ENCODE data around the gene DGKD.

DGKD gene

DNA sequence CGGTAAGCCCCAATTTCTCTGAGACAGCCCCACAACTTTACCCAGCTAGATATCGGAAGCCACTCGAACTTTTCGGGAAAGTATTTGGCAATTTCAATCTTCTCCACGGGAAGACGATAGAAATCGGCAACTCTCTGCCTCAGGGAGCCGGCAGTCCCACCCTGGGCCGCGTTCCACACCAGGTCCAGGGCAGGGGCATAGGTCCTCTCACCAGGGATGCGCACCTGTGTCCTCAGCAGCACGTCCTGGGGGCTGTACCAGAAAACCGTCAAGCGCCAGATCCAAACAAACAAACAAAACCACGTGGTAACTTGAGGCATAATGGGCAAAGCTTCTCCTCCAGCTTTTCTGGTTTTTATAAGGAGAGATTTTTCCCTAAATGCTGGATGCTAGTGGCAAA, 131.4 kb downstream of the DGKD start:
- Histone ChIP-seq H3K4me3 (ENCODE audit: low read depth, low read length) (no peak overlapping the region), H3K36me3 (replicated peaks) (peaks cover 7% of the 10 kb centered on the region), H3K27me3 (replicated peaks) (no peaks in the 10 kb centered on the region), H3K27ac (peak overlapping the region; percentile 95)
- TF ChIP-seq, protein P1, sequence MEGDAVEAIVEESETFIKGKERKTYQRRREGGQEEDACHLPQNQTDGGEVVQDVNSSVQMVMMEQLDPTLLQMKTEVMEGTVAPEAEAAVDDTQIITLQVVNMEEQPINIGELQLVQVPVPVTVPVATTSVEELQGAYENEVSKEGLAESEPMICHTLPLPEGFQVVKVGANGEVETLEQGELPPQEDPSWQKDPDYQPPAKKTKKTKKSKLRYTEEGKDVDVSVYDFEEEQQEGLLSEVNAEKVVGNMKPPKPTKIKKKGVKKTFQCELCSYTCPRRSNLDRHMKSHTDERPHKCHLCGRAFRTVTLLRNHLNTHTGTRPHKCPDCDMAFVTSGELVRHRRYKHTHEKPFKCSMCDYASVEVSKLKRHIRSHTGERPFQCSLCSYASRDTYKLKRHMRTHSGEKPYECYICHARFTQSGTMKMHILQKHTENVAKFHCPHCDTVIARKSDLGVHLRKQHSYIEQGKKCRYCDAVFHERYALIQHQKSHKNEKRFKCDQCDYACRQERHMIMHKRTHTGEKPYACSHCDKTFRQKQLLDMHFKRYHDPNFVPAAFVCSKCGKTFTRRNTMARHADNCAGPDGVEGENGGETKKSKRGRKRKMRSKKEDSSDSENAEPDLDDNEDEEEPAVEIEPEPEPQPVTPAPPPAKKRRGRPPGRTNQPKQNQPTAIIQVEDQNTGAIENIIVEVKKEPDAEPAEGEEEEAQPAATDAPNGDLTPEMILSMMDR (IDR thresholded peaks at IDR 0.05; ENCODE audit: low read depth, low read length, missing control alignments), result no peak
- in situ Hi-C loops (cut with HindIII; ENCODE audit: low pct_ligation_motif_present, low sequenced_read_pairs), result no loop called here
- no peak for DNase-seq

DNA sequence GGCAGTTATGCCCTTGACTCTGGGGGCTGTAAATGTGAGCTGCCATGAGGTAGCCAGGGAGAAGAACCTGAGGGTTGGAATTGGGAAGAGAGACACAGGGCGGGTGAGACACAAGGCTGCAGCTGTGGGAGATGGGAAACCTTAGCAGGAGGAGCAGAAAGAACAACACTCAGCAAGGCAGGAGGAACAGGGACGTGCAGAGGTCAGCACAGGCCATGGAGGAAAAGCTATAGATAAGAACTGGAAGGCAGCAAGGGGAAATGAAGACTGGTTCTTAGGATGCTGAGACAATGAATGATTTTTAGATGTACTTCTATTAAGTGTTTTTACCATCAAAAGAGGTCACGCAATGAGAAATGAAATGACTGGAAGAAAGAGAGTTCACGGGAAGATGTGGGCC, 132.1 kb downstream of the DGKD start:
- in situ Hi-C loops (cut with HindIII; ENCODE audit: low pct_ligation_motif_present, low sequenced_read_pairs), result no loop called here
- peaks cover 6% of the 10 kb centered on the region for H3K36me3 ChIP-seq (replicated peaks)

DNA sequence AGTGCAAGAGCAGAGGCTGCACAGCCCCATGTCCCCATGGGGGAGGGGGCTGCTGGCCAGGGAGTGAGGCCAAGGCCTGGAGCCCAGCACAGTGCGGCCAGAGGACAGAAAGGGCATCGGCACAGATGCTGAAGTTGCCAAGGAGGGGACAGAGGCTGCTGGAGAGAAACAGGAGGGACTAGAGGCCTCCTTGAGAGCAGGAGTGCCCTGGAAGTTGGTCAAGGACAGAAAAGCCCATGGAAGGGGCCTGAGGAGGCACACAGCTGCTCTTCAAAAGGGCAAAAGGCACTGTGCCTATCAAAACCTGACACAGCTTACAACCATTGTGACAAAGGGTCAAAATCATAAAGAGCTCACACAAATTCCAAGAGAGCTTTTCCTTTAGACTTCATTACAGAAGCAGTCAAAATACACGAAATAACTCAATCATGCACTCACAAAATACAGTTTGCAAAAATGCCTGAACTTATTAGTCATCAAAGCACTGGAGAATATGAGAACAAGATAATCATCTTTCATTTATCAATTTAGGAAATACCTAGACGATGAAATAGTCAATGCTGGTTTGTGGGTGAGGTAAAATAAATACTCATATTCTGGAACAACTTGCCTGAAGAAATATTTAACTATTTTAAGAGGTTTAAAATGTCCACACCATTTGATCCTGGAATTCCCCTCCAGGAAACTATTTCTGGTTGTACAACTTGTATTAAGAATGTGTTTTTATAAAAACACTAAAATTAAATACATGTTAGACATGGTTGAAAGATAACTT, 132.7 kb downstream of the DGKD start:
- in situ Hi-C loops (cut with HindIII; ENCODE audit: low pct_ligation_motif_present, low sequenced_read_pairs), result no loop called here
- Histone ChIP-seq H3K27ac (peak overlapping the region; percentile 95), H3K4me3 (ENCODE audit: low read depth, low read length) (no peak overlapping the region), H3K27me3 (replicated peaks) (no peaks in the 10 kb centered on the region), H3K36me3 (replicated peaks) (peaks cover 6% of the 10 kb centered on the region)
- peak; percentile 69 for DNase-seq
- TF ChIP-seq, protein P1 (IDR thresholded peaks at IDR 0.05; ENCODE audit: low read depth, low read length, missing control alignments), result no peak

More for the DNA sequence above, 132.1 kb downstream of the DGKD start:
- no peaks in the 10 kb centered on the region for H3K27me3 ChIP-seq (replicated peaks)
- no peak overlapping the region for H3K4me3 ChIP-seq (ENCODE audit: low read depth, low read length)
- DNase-seq, result no peak
- peak overlapping the region; percentile 95 for H3K27ac ChIP-seq
- TF ChIP-seq, protein P1 (IDR thresholded peaks at IDR 0.05; ENCODE audit: low read depth, low read length, missing control alignments), result no peak

DNA sequence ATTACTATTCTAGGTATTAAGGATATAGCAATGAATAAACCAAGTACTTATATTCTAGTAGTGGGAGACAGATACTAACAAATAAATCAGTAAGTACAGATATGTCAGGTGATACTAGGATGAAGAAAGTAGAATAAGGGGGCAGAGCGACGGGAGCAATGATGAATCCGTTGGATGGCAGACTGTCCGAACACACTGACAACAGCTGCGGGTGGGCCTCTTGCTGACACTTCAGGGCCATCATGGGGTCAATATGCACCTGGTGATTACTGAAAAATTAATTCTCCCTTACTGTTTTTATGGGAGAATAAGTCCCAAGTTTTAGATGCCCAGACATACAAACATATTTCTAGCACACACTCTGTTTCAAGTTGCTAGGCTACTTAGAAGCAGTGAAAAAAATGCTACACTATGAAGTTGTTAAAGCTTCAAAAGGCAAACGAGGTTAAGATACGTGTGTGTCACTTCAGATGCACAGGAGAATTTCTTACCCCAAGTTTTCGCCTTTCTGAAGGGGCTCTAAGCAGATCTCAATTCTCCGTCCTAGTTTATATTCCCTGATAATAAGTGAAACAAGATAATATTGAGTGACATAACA, 133.6 kb downstream of the DGKD start:
- Histone ChIP-seq H3K27ac (peak overlapping the region; percentile 95), H3K27me3 (replicated peaks) (no peaks in the 10 kb centered on the region), H3K4me3 (ENCODE audit: low read depth, low read length) (no peak overlapping the region), H3K36me3 (replicated peaks) (peaks cover 9% of the 10 kb centered on the region)
- TF ChIP-seq, protein P1 (IDR thresholded peaks at IDR 0.05; ENCODE audit: low read depth, low read length, missing control alignments), result no peak
- in situ Hi-C loops (cut with HindIII; ENCODE audit: low pct_ligation_motif_present, low sequenced_read_pairs), result no loop called here
- DNase-seq, result no peak

DNA sequence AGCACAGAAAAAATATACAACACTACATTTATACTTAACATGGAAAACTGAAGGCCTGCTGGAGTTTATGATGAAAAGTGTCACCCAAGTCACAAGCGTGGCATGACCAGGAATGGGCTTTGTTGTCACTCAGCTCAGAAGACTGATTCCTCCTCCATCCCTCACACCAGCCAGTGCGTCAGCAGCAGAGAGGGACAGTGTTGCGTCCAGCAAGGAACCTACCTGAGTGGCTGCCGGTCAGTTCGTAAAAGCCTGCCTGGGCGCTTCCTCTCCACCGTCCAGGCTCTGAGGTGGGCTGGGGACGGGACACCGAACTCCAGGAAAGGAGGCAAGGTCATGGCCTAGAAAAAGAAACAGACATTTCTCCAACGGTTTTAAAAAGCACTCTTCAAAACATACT, 134.8 kb downstream of the DGKD start:
- Histone ChIP-seq H3K36me3 (replicated peaks) (peaks cover 5% of the 10 kb centered on the region), H3K27me3 (replicated peaks) (no peaks in the 10 kb centered on the region), H3K4me3 (ENCODE audit: low read depth, low read length) (no peak overlapping the region), H3K27ac (peak overlapping the region; percentile 95)
- DNase-seq, result no peak
- in situ Hi-C loops (cut with HindIII; ENCODE audit: low pct_ligation_motif_present, low sequenced_read_pairs), result no loop called here
- TF ChIP-seq, protein P1 (IDR thresholded peaks at IDR 0.05; ENCODE audit: low read depth, low read length, missing control alignments), result no peak
